Measurements from ENCODE around the gene DES. TPM values are rescaled to one million over a fixed set of nuclear protein-coding genes. Genes with fewer than 3 reads are reported as not detected.

Gene DES
- total and polyA plus RNA-seq, 9 of the 15 experiments (the other 6 are each of a cell fraction or from before 2014, with no cell fraction given) = 2.5 to 58.9 (median 21.9) TPM

DNA sequence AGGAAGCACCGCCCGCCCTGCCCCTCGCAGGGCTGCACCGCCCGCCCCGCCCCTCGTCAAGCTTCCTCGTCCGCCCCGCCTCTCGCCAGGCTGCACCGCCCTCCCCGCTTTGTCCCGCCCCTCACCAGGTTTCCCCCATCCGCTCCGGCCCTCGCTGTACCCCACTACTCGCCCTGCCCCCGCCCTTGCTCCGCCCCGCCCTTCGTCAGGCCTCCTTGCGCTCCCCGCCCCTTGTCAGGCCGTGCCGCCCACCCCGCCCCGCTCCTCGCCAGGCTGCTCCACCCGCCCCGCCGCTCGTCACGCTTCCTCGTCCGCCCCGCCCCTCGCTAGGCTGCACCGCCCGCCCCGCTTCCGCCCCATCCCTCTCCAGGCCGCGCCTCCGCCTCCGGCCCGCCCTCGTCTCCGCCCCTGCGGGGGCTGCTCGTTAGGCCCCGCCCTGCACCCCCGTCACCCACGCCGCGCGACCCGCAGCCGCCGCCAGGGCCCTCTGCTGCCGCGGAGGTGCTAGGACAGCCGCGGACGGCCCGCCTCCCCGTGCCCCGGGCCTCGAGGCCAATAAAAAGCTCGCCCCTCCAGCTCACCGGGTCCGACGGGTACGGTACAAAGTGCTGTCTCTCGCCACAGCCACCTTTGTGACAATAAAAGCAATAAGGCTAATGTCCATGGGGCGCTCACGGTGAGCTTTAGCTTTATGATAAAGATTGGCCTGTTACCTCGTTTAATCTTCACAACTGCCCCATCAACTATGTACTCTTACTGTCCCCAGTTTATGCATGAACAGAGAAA is 29.9 kb upstream of the DES start:
- Histone ChIP-seq H3K27me3 (ENCODE audit: control insufficient read depth in 2 of 2, insufficient read depth in 2 of 2, low read length in 2 of 2) (no peaks in the 10 kb centered on the region), H3K9ac (ENCODE audit: insufficient read depth in 1 of 2, low read depth in 2 of 2, low read length in 2 of 2) (peak overlapping the region; percentile 63 to 71; a peak in 3 of 4 replicates), H3K79me2 (ENCODE audit: control insufficient read depth, insufficient read depth, low read length) (peaks cover 10% of the 10 kb centered on the region), H4K20me1 (replicated peaks; ENCODE audit: control insufficient read depth, insufficient read depth, low read length) (no peaks in the 10 kb centered on the region), H3K4me1 (replicated peaks in 1 of 2; ENCODE audit: control insufficient read depth in 2 of 2, insufficient read depth in 2 of 2, low read length in 2 of 2) (peaks cover 17 to 27% of the 10 kb centered on the region in 2 experiments; a peak in 4 of 5 replicates), H3K36me3 (ENCODE audit: control insufficient read depth, insufficient read depth, low read length) (peaks cover 33% of the 10 kb centered on the region; the same call in 2 of the 3 replicates), H3K4me3 (peak overlapping the region; percentile 37), H3K27ac (ENCODE audit: extremely low read depth, low read depth, low read length) (peak overlapping the region; percentile 88), H3K4me2 (ENCODE audit: insufficient read depth, low read length) (peak overlapping the region; percentile 88), H3K9me3 (replicated peaks; ENCODE audit: control insufficient read depth, insufficient read depth, low read depth, low read length) (no peaks in the 10 kb centered on the region), H3K9me1 (ENCODE audit: control insufficient read depth, insufficient read depth, low read length) (peaks cover 10% of the 10 kb centered on the region), H2AFZ (ENCODE audit: low read depth, low read length) (peak overlapping the region; percentile 99)
- 0% methylated on average over 3 of the region's 78 CpGs for WGBS (ENCODE audit: insufficient coverage, low coverage, missing lambda C conversion rate)
- POLR2A ChIA-PET = interaction anchor here (0.5 to 2.1 kb wide), 10 partner anchors 10 to 730 kb away, joined by 3 to 6 read pairs (median 4); partner anchors contain the start of gene DNAJB2
- intact Hi-C loops (cut with micrococcal nuclease) = no loop called here
- no TSS peak for BruUV-seq (replicated peaks)
- in situ Hi-C loops (cut with MboI) = no loop called here
- FAIRE-seq (peak; percentile 23), ATAC-seq (peak; percentile 91), DNase-seq (ENCODE audit: extremely low read depth in 1 of 4, low spot score in 3 of 4) (peak; percentile 93 to 95 (median 94))
- CTCF ChIA-PET (ENCODE audit: low intra/inter-chr PET ratio) = interaction anchor here (0.7 kb wide), 1 partner anchor 331 kb away, joined by 3 read pairs; no protein-coding TSS in a partner anchor
- TF ChIP-seq, protein P1, sequence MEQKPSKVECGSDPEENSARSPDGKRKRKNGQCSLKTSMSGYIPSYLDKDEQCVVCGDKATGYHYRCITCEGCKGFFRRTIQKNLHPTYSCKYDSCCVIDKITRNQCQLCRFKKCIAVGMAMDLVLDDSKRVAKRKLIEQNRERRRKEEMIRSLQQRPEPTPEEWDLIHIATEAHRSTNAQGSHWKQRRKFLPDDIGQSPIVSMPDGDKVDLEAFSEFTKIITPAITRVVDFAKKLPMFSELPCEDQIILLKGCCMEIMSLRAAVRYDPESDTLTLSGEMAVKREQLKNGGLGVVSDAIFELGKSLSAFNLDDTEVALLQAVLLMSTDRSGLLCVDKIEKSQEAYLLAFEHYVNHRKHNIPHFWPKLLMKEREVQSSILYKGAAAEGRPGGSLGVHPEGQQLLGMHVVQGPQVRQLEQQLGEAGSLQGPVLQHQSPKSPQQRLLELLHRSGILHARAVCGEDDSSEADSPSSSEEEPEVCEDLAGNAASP (IDR thresholded peaks at IDR 0.05) = no peak
- TF ChIP-seq HDAC3 (IDR thresholded peaks at IDR 0.05; ENCODE audit: borderline replicate concordance, partially characterized antibody) (no peak), ZKSCAN8 (CRISPR knock-in tag; IDR thresholded peaks at IDR 0.05) (no peak), TAF15 (IDR thresholded peaks at IDR 0.05; ENCODE audit: low read depth, low read length) (no peak), ILF3 (IDR thresholded peaks at IDR 0.05; ENCODE audit: borderline replicate concordance) (no peak), ZNF140 (CRISPR knock-in tag; IDR thresholded peaks at IDR 0.05) (no peak), XRCC5 (IDR thresholded peaks at IDR 0.05; ENCODE audit: low read depth, low read length) (no peak), POLR2G (IDR thresholded peaks at IDR 0.05; ENCODE audit: low read depth, low read length) (peak; percentile 74), SMC3 (conservative IDR thresholded peaks at IDR 0.05; ENCODE audit: insufficient read depth, low read depth, low read length) (peak; percentile 31; the same call in 1 of the 2 replicates), CREM (IDR thresholded peaks at IDR 0.05; ENCODE audit: low read depth) (peak; percentile 68), PHF21A (IDR thresholded peaks at IDR 0.05; ENCODE audit: borderline replicate concordance, low read depth) (no peak), MCM2 (IDR thresholded peaks at IDR 0.05; ENCODE audit: low read depth) (no peak), CC2D1A (IDR thresholded peaks at IDR 0.05) (no peak), ZFPM2 (CRISPR knock-in tag; IDR thresholded peaks at IDR 0.05) (no peak), SIN3A (IDR thresholded peaks at IDR 0.05; ENCODE audit: borderline replicate concordance in 2 of 2, control insufficient read depth in 1 of 2, low read depth in 2 of 2, low read length in 2 of 2) (no peak)
- TF ChIP-seq, protein P2, sequence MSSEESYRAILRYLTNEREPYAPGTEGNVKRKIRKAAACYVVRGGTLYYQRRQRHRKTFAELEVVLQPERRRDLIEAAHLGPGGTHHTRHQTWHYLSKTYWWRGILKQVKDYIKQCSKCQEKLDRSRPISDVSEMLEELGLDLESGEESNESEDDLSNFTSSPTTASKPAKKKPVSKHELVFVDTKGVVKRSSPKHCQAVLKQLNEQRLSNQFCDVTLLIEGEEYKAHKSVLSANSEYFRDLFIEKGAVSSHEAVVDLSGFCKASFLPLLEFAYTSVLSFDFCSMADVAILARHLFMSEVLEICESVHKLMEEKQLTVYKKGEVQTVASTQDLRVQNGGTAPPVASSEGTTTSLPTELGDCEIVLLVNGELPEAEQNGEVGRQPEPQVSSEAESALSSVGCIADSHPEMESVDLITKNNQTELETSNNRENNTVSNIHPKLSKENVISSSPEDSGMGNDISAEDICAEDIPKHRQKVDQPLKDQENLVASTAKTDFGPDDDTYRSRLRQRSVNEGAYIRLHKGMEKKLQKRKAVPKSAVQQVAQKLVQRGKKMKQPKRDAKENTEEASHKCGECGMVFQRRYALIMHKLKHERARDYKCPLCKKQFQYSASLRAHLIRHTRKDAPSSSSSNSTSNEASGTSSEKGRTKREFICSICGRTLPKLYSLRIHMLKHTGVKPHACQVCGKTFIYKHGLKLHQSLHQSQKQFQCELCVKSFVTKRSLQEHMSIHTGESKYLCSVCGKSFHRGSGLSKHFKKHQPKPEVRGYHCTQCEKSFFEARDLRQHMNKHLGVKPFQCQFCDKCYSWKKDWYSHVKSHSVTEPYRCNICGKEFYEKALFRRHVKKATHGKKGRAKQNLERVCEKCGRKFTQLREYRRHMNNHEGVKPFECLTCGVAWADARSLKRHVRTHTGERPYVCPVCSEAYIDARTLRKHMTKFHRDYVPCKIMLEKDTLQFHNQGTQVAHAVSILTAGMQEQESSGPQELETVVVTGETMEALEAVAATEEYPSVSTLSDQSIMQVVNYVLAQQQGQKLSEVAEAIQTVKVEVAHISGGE (CRISPR knock-in tag; IDR thresholded peaks at IDR 0.05) = 0 out of 6 replicates have a peak, but pooled peaks of 1 of the 3 experiments have one; percentile 19

Data from K562 (cell line).